Fibroblast of skin of abdomen (primary cell): ENCODE data around the gene BEAN1. TPM values are rescaled to one million over a fixed set of nuclear protein-coding genes. Genes with fewer than 3 reads are reported as not detected.
A peak's percentile ranks its signal among the peaks of the same experiment; 100 is the strongest.

ENCODE experiments used
- DNase-seq: peaks from one replicate; pipeline ENCODE4 v3.0.0-alpha.2; 2013
- polyA plus RNA-seq, 2 experiments: library from polyadenylated mRNA; unstranded; fragments of 120-200 nt; gene quantifications; one replicate each; pipeline ENCODE4 v1.2.1, GENCODE V29; 2013; ENCODE audit not compliant: insufficient read length in 2 of 2

The BEAN1 gene
- 0.73 TPM for polyA plus RNA-seq (2013, experiment 1 of 2; ENCODE audit: insufficient read length)
- polyA plus RNA-seq (2013, experiment 2 of 2; ENCODE audit: insufficient read length) = 0.50 TPM

DNA sequence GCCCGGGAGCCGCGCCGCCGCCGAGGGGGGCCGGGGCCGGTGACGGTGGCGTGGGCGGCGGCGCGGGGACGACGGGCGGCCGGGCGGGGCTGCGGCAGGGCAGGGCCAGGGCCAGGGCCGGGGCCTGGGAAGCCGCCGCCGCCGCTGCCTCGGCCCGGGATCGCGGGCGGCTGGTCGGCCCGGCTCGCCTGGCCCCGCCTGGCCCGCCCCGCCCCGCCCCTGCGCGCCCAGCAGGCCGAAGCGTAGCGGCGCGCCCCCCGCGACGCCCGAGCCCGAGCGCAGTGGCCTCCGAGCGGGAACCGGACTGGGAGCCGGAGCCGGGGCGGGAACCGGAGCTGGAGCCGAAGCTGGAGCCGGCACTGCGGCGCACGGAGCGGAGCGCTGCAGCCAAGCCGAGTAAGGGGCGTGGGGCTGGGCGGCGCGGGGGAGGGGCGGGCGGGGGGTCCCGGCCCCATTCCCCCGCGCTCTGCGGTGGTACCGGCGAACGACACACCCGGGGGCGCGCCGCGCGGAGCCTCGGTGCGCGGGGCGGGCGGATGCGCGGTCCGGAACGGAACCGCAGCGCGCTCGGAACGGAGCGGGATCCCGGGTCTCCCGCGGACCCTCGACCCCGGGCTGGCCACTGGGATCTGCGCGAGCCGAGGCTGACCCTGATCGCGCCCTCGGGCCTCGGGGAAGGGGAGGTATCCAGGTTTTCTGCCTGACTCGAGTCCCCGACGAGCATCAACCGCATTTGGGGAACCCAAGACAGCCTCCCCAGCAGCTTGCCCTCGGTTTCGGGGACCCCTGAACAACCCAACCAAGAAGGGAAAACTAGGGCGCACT is at the start of gene BEAN1:
TSS of gene BEAN1 (plus strand) at position 260 of the 825 bp plus-strand sequence. CDS start 10,382 bp downstream, outside the sequence.
- peak; percentile 19 for DNase-seq

DNA sequence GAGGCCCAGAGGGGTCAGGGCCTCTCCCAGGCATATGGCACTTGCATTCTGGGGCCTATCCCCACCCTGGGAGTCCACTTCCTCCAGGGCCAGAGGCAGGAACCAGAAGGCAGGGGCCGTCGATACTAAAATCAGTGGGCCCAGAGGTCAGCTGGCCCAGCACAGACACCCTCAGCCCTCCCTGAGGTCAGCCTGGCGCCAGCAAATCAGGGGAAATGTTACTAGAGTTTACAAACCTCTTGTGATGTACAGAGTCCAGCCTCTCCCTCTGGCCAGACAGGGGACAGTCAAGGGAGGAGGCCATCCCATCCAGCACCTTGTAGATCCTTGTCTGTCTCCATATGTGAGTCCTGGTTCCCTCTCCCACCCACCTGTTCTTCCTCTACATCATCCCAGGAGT is 49.8 kb upstream of the BEAN1 start:
- no peak for DNase-seq

- no peak for DNase-seq
Observed at GRCh38 chr16:66378741-66379570, 48.1 kb upstream of the BEAN1 start.

DNA sequence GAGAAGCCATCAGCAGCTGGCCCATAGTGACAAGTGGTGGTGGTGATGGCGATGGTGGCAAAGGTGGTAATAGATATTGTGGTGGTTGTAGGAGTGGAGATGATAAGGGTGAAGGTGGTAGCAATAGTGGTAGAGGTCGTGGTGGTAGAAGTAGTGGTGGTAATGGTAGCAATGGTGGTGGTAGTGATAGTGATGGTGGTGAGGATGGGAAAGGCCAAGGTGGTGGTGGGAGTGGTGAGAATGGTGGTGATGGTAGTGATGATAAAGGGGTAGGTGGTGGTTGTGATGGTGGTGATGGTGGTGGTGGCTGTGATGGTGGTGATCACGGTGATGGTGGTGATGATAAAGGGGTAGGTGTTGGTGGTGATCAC is 47.5 kb upstream of the BEAN1 start:
- DNase-seq = no peak

DNA sequence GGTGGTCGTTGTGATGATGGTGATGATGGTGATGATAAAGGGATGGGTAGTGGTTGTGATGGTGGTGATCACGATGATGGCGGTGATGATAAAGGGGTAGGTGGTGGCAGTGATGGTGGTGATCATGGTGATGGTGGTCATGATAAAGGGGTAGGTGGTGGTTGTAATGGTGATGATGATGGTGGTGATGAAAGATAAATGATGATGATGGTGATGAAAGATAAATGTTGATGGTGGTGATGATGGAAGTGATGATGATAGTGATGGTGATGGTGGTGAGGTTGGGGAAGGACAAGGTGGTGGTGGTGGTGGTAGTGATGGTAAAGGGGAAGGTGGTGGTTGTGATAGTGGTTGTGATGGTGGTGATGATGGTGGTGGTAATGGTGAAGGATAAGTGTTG is 46.7 kb upstream of the BEAN1 start:
- DNase-seq = no peak

- no peak for DNase-seq
Observed at GRCh38 chr16:66381585-66382170, 45.4 kb upstream of the BEAN1 start.

DNA sequence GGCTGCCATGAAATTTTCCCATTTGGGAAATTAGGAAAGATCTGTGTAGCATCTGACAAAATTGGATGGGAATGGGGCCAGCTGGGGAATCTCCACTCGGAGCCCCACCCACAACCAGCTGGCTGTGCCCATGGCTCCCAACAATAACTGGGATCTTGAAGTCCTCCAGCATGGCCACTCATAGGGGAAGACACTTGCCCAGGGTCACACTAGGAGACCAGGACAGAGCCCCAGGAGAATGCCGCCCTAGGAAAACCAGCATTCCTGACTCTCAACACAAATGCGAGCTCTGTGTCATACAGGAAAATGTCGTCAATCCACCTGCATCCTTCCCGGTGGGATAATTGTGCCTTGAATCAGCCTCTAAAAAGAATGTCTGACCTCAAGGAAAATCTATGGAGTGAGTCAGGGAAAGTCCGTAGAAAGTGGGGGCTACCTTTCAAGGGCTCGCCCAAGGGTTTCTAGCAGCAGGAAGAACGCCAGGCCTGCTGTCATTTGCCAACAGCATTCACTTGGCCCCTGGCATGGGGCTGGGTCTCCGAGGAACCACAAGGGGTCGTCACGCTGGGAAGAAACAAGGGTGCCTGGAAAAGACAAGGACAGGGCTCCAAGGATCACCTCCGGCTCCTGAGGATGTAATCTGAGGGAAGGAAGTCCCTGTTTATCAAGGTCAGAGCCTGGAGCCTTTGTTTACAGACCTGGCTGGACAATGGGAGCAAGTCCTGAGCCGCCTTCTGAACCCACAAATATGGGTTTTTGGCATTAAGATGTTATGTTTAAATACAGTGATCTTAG is 44.7 kb upstream of the BEAN1 start:
- peak; percentile 85 for DNase-seq

DNA sequence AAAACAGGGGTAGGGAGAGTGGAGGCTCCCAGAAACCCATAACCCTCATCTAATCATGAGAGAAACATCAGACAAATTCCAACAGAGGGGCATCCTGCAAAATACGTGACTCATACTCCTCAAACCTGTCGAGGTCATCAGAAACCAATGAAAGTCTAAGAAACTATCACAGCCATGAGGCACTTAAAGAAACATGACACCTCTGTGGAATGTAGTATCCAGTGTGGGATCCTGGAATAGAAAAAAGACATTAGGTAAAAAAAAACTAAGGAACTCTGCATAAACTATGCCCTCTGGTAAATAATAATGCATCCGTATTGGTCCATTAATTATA is 44.2 kb upstream of the BEAN1 start:
- DNase-seq = peak; percentile 82

DNA sequence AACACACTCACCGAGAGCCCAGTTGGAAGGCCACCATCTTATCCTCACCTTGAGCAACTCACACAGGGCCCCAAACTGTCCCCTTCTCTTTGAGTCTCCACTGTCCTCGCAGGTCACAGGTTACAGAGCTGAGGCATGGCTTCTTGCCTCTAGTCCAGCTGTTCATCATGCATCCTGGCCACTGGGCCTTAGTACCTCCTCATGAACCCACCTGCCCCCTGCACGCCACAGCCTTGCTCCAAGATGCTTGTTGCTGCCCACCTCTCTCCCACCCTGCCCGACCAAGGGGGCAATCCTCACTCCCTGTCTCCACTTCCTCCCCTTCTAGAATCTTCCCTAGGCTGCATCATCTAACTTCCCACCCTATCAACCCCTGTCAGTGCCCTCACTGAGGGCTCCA is 43.5 kb upstream of the BEAN1 start:
- no peak for DNase-seq

DNA sequence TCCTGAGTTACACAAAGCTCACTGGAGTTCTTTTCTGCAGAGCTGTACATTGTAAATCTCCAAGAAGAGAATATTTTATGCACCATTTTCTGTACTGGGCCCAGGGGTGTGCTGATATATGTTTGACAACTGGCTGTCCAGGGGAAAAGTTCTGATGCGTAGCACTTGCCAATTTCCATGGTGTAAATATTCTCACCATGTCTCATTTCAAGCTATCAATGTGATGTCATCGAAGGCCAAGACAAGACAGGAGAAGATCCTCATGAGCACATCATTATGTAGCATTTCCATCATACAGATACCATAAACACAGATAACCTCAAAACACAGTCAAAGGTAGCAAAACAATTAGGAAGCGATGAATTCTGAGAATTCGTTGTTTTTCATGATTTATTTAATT is 41.7 kb upstream of the BEAN1 start:
- DNase-seq = no peak

DNA sequence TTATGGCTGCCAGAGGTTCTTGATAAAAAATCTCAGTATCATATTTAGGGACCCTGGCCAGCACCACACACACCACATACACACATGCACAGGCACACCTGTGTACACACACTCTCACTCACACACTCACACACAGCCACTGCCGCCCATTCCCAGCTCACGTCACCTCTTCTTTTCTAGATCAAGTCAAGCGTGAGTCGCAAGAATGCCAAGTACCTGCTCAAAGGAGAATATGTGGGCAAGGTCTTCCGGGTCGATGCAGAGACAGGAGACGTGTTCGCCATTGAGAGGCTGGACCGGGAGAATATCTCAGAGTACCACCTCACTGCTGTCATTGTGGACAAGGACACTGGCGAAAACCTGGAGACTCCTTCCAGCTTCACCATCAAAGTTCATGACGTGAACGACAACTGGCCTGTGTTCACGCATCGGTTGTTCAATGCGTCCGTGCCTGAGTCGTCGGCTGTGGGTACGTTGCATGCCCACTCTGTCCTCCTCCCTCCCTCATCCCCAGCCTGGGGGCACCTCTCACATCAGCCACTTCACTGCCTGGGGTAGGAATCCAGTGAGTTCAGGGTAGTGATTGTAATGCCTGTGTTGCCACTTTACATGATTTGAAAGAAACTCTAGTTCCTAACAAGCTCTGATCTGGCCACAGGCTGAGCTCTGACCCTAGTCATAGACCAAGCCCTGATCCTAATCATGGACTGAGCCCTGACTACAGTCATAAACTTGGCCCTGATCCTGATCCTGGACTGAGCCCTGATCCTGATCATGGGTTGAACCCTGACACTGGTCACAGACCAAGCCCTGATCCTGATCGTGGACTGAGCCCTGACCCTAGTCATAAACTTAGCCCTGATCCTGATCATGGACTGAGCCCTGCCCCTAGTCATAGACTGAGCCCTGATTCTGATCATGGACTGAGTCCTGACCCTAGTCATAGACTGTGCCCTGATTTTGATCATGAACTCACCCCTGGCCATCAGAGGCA is 40.2 kb upstream of the BEAN1 start:
- no peak for DNase-seq

- DNase-seq = no peak
Observed at GRCh38 chr16:66387817-66388332, 39.2 kb upstream of the BEAN1 start.

DNA sequence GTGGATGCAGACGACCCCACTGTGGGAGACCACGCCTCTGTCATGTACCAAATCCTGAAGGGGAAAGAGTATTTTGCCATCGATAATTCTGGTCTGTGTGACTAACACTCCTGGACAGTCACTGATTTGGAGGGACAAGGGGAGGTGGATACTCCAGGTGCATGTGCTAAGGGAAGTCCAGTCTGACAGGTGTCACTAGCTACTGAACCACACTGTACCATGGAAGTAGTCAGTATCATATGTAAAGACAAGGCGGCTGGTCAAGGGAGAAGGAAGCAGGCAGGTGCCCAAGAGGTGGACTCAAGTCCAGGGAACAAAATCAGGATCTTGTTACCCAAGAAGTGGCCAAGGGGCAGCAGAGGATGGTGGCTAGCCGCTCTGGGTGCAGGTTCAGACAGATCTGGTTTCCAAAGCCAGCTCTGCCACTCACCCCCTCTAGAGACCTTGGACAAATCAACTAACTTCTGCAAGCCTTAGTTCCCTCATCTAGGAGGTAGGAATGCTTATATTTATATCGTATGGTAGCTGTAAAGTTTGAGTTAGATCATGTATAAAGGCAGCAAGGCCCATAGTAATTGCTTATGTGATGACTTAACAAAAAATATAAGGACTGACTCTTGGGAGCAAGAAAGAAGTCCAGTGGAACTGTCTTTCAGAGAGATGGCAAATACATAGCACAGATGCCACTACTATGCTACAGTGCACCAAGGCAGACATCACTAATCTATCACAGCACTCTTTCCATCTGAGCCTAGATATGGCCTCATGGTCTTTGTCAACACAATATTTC is 38.5 kb upstream of the BEAN1 start:
- no peak for DNase-seq

DNA sequence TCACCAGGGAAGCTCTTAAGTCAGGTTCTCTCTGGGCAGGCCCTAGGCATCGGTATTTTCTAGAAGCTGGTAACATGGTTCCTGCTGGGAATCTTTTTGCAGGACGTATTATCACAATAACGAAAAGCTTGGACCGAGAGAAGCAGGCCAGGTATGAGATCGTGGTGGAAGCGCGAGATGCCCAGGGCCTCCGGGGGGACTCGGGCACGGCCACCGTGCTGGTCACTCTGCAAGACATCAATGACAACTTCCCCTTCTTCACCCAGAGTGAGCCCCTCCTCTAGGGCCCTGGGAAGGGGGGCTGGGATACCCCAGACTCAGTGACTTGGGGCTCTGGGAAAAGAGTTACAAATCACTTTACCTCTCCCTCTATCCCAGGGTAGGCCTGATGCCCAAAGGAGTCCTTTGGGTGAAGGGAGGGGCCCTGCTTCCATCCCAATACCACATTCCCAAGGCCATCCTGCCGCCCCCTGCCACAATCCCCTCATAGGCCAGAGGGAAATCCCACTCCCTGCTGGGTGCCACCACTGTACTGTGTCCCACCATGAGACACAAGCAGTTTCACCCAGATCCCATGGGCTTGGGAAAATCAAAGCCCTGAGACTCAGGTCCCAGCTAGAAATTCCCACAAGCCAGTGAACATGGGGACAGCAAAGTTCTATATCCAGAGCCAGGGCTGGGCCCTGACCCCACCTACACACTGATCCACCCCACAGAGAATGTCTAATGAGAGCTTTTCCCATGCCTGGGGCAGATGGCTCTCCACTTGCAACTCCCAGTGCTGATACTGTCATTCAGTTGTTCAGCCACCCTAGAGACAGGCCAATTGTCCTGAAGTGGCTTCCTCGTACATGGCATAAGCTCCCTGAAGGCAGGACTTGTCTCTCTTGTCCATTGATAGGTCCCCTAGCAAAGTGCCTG is 37.6 kb upstream of the BEAN1 start:
- no peak for DNase-seq

DNA sequence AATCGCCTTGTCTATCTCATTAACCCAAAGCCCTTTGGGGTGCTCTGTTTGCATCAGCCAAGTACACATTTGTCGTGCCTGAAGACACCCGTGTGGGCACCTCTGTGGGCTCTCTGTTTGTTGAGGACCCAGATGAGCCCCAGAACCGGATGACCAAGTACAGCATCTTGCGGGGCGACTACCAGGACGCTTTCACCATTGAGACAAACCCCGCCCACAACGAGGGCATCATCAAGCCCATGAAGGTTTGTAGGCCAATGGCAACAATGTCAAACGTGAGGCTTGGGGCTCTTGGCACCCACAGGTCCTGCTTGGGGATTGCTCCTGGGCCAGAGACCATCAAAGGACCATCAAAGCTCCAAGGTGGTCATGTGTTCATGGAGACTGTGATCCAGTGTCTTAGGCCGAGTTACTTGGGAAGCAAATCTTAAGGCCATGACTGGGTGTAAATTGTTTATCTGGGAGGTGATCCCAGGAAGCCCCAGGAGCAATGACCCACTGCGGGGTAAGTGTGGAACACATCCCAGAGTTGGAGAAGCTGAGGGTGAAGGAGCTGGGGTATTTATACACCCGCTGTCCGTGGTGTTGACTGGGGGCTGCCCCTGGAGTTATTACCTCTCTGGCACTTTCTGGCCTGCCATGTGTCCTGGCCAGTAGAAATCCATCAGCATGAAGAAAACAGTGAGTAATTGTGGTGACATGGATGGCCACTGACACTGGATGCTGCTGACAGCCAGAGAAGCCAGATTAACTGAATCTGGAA is 36.6 kb upstream of the BEAN1 start:
- no peak for DNase-seq

- no peak for DNase-seq
Observed at GRCh38 chr16:66391726-66392670, 35.1 kb upstream of the BEAN1 start.
